ENCODE data around the gene S100A3.

The S100A3 gene

GRCh38 chr1:153567621-153568366 is 18.7 kb upstream of the S100A3 start:
- Histone ChIP-seq H3K79me2 (ENCODE audit: insufficient read depth, low read length) (no peaks in the 10 kb centered on the region), H3K9me3 (ENCODE audit: insufficient read depth, low read length, severe bottlenecking) (no peaks in the 10 kb centered on the region), H3K9ac (ENCODE audit: low read depth, low read length) (no peak overlapping the region), H3K4me3 (ENCODE audit: low read depth in 1 of 2, low read length in 2 of 2) (no peak overlapping the region), H3K4me1 (ENCODE audit: insufficient read depth, low read length) (peaks cover 14% of the 10 kb centered on the region), H4K20me1 (ENCODE audit: insufficient read depth, low read length) (no peaks in the 10 kb centered on the region), H3K27ac (ENCODE audit: low read length) (no peak overlapping the region), H3K36me3 (ENCODE audit: insufficient read depth, low read length) (no peaks in the 10 kb centered on the region), H3K4me2 (ENCODE audit: insufficient read depth, low read length) (no peak overlapping the region), H3K27me3 (ENCODE audit: insufficient read depth, low read length, poor library complexity) (no peaks in the 10 kb centered on the region), H2AFZ (ENCODE audit: low read depth, low read length) (peak overlapping the region; percentile 89; the same call in 1 of the 2 replicates)
- TF ChIP-seq CTCF (IDR thresholded peaks at IDR 0.05; ENCODE audit: borderline replicate concordance, extremely low read depth, low read length, poor library complexity, severe bottlenecking) (no peak), EZH2 (IDR thresholded peaks at IDR 0.05; ENCODE audit: borderline replicate concordance, low read depth, low read length, severe bottlenecking) (no peak)
- no peak for DNase-seq
- no peak for ATAC-seq (ENCODE audit: insufficient read depth, low read depth)

- ATAC-seq (ENCODE audit: insufficient read depth, low read depth) (peak; percentile 86), DNase-seq (peak; percentile 77)
- Histone ChIP-seq H3K9me3 (ENCODE audit: insufficient read depth, low read length, severe bottlenecking) (no peaks in the 10 kb centered on the region), H2AFZ (ENCODE audit: low read depth, low read length) (no peak overlapping the region), H3K9ac (ENCODE audit: low read depth, low read length) (no peak overlapping the region), H3K36me3 (ENCODE audit: insufficient read depth, low read length) (no peaks in the 10 kb centered on the region), H3K27ac (ENCODE audit: low read length) (no peak overlapping the region; the same call in 1 of the 2 replicates), H3K4me1 (ENCODE audit: insufficient read depth, low read length) (peaks cover 14% of the 10 kb centered on the region), H4K20me1 (ENCODE audit: insufficient read depth, low read length) (no peaks in the 10 kb centered on the region), H3K4me2 (ENCODE audit: insufficient read depth, low read length) (no peak overlapping the region), H3K4me3 (ENCODE audit: low read depth in 1 of 2, low read length in 2 of 2) (no peak overlapping the region), H3K27me3 (ENCODE audit: insufficient read depth, low read length, poor library complexity) (no peaks in the 10 kb centered on the region), H3K79me2 (ENCODE audit: insufficient read depth, low read length) (no peaks in the 10 kb centered on the region)
- no peak for TF ChIP-seq EZH2 (IDR thresholded peaks at IDR 0.05; ENCODE audit: borderline replicate concordance, low read depth, low read length, severe bottlenecking)
- TF ChIP-seq CTCF (IDR thresholded peaks at IDR 0.05; ENCODE audit: borderline replicate concordance, extremely low read depth, low read length, poor library complexity, severe bottlenecking), result no peak
Observed at GRCh38 chr1:153566414-153567371, 17.6 kb upstream of the S100A3 start.

- Histone ChIP-seq H3K4me1 (ENCODE audit: insufficient read depth, low read length) (peaks cover 14% of the 10 kb centered on the region), H2AFZ (ENCODE audit: low read depth, low read length) (no peak within 1 kb of the TSS), H3K9me3 (ENCODE audit: insufficient read depth, low read length, severe bottlenecking) (no peaks in the 10 kb centered on the region), H3K27ac (ENCODE audit: low read length) (no peak within 1 kb of the TSS), H3K36me3 (ENCODE audit: insufficient read depth, low read length) (no peaks in the 10 kb centered on the region), H4K20me1 (ENCODE audit: insufficient read depth, low read length) (no peaks in the 10 kb centered on the region), H3K4me3 (ENCODE audit: low read depth in 1 of 2, low read length in 2 of 2) (no peak within 1 kb of the TSS), H3K9ac (ENCODE audit: low read depth, low read length) (no peak within 1 kb of the TSS), H3K79me2 (ENCODE audit: insufficient read depth, low read length) (no peaks in the 10 kb centered on the region), H3K4me2 (ENCODE audit: insufficient read depth, low read length) (no peak within 1 kb of the TSS), H3K27me3 (ENCODE audit: insufficient read depth, low read length, poor library complexity) (no peaks in the 10 kb centered on the region)
- no peak for TF ChIP-seq CTCF (IDR thresholded peaks at IDR 0.05; ENCODE audit: borderline replicate concordance, extremely low read depth, low read length, poor library complexity, severe bottlenecking)
- ATAC-seq (ENCODE audit: insufficient read depth, low read depth) (no peak), DNase-seq (no peak)
Observed at GRCh38 chr1:153565529-153566374, 16.7 kb upstream of the S100A3 start, which contains the start of gene S100A2. Gene S100A2 (minus strand): TSS chr1:153565844. CDS start chr1:153563877, 1,967 bp downstream.

Measured in DND-41 (cell line).